Ovary (tissue), 9 donors: Measurements from ENCODE around the gene FRMD1. TPM values are rescaled to one million over a fixed set of nuclear protein-coding genes. Genes with fewer than 3 reads are reported as not detected.

ENCODE experiments used
- DNase-seq, 5 donors: peaks; one replicate each; pipeline ENCODE4 v3.0.0-alpha.2; 2019 to 2020
- H3K27ac ChIP-seq, 2 donors: fragments of 200-600 bp; one replicate each; pipeline versions ENCODE4 v1.5.1 to v1.8.0; 2019 to 2022
- H3K27me3 ChIP-seq: fragments of 200-600 bp; one replicate; pipeline ENCODE4 v1.8.0; 2022
- H3K36me3 ChIP-seq: fragments of 200-600 bp; sonication (generic); one replicate; pipeline ENCODE4 v1.5.1; 2019
- H3K4me1 ChIP-seq: one replicate; pipeline ENCODE4 v1.8.1; 2013; ENCODE audit warnings: mild to moderate bottlenecking, moderate library complexity; ENCODE audit not compliant: insufficient read depth
- H3K4me3 ChIP-seq: fragments of 200-600 bp; sonication (generic); one replicate; pipeline ENCODE4 v1.5.1; 2017
- H3K9me3 ChIP-seq, 2 donors: fragments of 200-600 bp in 1 of 2; sonication (generic) in 1 of 2; one replicate each; pipeline versions ENCODE4 v1.5.1 to v1.8.1; 2013 to 2019; ENCODE audit warnings: mild to moderate bottlenecking in 1 of 2, moderate library complexity in 1 of 2
- EP300 ChIP-seq: sonication (generic); formaldehyde crosslinking; IDR thresholded peaks from one replicate; pipeline ENCODE4 v1.6.1; 2017; ENCODE audit warnings: antibody characterized with exemption
- POLR2A ChIP-seq: fragments of 450-650 bp; IDR thresholded peaks from one replicate; pipeline ENCODE4 v1.6.1; 2017; ENCODE audit warnings: antibody characterized with exemption, mild to moderate bottlenecking, moderate library complexity
- WGBS, 3 donors: extraction: QIAGEN DNeasy Blood & Tissue Kit in 1 of 3; methylation state at CpG; one replicate each; pipeline versions ENCODE4 v1.1.5 to v1.1.7; 2013 to 2017; 5-methylcytosine and 5-hydroxymethylcytosine counted together
- intact Hi-C, 4 donors: fragments of 100-400 bp; cut with DNase I; formaldehyde crosslinking; loops; one replicate each; pipeline versions ENCODE4 v1.11.0 to v1.15.1; 2022 to 2023
- polyA plus RNA-seq, 2 donors: library from polyadenylated mRNA; stranded (reverse); fragments of 200-250 nt in 1 of 2; fragments of 350-450 nt in 1 of 2; fragmentation: Illumina TruSeq in 1 of 2; extraction: RNeasy Lipid Tissue Mini Kit (QIAGEN cat#74804) in 1 of 2; gene quantifications; one replicate each; pipeline ENCODE4 v1.2.3, GENCODE V29; 2013 to 2014
- total RNA-seq, 7 donors: library from RNA; depleted of rRNA in 2 of 7; stranded (reverse); fragments of >200 nt in 2 of 7; fragmentation: NEBNext Ultra II Directional in 3 of 7; extraction: Animal tissue kit (Norgen Biotek cat#: 25700) in 3 of 7; gene quantifications; one replicate each; pipeline versions ENCODE4 v1.1.0 to v1.2.4, GENCODE V29; 2016 to 2023
- TF ChIP-seq, protein P1 (sequence below), 3 donors: fragments of 450-650 bp in 2 of 3; fragments of 200-600 bp in 1 of 3; IDR thresholded peaks; one replicate each; pipeline versions ENCODE4 v1.5.1 to v1.8.0; 2016 to 2022; ENCODE audit warnings: antibody characterized with exemption in 3 of 3, mild to moderate bottlenecking in 1 of 3
- donor health status: DM: no; HTN: no; CAD: no; lungs with moderate emphysema.
- donor health status: DM: no; HTN: no; CAD: no.
- donor health status: Bipolar disorder and iron deficiency.
- donor health status: DM: yes; HTN: yes; CAD: no.
- donor health status: DM: no; HTN: no; CAD: no.
- donor health status: DM: yes; HTN: yes; CAD: no.

FRMD1 gene
- total and polyA plus RNA-seq, 9 donors = 0.10 to 0.48 (median 0.31) TPM; not detected in 2

DNA sequence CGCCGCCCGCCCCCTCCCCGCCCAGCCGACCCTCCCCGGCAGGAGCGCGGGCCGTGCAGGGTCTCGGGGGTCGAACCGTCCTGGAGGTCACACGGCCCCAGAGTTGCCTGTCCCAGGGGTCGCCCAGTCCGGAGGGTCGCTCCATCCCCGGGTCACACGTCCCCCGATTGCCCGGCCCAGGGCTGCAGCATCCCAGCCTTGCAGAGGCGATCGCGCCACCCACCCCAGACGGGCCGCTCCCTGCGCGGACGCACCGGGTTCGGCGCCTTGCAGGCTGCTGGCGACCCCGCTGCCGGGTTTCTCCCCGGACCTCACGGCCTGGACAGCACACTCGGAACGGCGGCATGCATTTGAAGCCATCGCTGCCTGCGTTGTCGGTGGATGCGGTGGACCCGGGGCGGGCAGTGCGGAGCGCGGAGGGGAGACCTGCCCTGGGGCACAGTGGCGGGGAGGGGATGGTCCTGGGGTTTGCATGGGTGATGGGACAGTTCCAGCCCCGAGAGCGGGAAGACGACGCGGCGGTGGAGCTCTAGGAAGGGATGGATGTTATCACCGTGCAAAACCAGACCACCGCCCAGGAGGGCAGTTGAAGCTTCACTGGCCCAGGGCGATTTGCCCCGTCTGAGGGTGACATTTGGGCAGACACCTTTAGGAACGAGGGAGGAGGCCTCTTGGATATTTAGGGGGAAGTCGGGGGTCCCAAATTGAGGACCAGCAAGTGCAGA is 22.7 kb upstream of the FRMD1 start:
- no peaks in the 10 kb centered on the region for H3K27me3 ChIP-seq
- intact Hi-C loops = no loop called here
- no peaks in the 10 kb centered on the region for H3K4me1 ChIP-seq
- H3K4me3 ChIP-seq = no peak overlapping the region
- no peaks in the 10 kb centered on the region for H3K36me3 ChIP-seq
- WGBS, 3 donors = 28 to 56% (median 31%) methylated on average over 45 to 61 of the region's 61 CpGs
- peak in 1 of 5 donors; percentile 26 for DNase-seq
- H3K9me3 ChIP-seq = no peaks in the 10 kb centered on the region
- no peak overlapping the region for H3K27ac ChIP-seq
- no peak for TF ChIP-seq POLR2A

DNA sequence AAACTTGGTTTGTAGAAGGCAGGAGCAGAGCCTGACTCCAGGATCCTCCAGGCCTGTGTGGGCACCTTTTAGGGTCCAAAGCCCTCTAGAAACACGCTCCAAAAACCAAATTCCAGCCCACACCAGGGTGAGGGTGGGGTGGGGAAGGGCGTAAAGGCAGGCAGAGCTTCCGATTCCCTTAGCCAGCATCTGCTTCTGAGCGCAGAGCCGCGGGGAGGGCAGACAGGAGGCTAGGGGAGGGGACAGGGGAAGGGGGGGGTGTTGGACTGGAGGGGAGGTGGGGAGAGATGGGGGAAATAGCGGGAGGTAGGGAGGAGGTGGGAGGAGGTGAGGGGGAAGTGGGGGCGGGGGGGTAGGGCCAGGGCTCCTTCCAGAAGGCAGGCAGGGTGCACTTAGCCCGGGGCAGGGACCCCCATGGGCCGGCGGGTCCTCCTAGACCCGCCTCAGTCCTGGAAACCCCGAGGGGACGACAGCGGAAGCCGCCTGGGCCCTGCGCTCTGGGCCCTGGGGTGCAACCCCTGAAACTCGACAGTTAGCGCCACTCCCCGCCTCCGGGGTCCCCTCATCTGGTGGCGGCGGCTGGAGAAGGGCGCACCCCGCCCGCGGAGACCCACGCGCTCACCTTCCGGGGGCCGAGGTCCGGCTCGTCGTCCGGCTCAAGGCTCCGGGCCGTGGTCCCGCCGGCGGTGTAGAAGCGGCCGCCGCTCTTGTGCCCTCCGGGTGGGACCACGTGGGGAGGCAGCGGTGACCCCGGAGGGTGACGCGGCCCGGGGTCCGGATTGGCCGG is 22.0 kb upstream of the FRMD1 start:
- TF ChIP-seq, protein P1, sequence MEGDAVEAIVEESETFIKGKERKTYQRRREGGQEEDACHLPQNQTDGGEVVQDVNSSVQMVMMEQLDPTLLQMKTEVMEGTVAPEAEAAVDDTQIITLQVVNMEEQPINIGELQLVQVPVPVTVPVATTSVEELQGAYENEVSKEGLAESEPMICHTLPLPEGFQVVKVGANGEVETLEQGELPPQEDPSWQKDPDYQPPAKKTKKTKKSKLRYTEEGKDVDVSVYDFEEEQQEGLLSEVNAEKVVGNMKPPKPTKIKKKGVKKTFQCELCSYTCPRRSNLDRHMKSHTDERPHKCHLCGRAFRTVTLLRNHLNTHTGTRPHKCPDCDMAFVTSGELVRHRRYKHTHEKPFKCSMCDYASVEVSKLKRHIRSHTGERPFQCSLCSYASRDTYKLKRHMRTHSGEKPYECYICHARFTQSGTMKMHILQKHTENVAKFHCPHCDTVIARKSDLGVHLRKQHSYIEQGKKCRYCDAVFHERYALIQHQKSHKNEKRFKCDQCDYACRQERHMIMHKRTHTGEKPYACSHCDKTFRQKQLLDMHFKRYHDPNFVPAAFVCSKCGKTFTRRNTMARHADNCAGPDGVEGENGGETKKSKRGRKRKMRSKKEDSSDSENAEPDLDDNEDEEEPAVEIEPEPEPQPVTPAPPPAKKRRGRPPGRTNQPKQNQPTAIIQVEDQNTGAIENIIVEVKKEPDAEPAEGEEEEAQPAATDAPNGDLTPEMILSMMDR (IDR thresholded peaks at IDR 0.05) = no peak
- TF ChIP-seq EP300 = no peak
- no peak for TF ChIP-seq POLR2A
- peak in 1 of 5 donors; percentile 24 for DNase-seq
- H3K4me1 ChIP-seq = no peaks in the 10 kb centered on the region
- H3K9me3 ChIP-seq = no peaks in the 10 kb centered on the region
- 12 to 22% (median 14%) methylated on average over 39 to 52 of the region's 52 CpGs for WGBS, 3 donors
- no peaks in the 10 kb centered on the region for H3K27me3 ChIP-seq
- no peak overlapping the region for H3K4me3 ChIP-seq
- H3K27ac ChIP-seq = no peak overlapping the region
- intact Hi-C loops = no loop called here
- no peaks in the 10 kb centered on the region for H3K36me3 ChIP-seq

DNA sequence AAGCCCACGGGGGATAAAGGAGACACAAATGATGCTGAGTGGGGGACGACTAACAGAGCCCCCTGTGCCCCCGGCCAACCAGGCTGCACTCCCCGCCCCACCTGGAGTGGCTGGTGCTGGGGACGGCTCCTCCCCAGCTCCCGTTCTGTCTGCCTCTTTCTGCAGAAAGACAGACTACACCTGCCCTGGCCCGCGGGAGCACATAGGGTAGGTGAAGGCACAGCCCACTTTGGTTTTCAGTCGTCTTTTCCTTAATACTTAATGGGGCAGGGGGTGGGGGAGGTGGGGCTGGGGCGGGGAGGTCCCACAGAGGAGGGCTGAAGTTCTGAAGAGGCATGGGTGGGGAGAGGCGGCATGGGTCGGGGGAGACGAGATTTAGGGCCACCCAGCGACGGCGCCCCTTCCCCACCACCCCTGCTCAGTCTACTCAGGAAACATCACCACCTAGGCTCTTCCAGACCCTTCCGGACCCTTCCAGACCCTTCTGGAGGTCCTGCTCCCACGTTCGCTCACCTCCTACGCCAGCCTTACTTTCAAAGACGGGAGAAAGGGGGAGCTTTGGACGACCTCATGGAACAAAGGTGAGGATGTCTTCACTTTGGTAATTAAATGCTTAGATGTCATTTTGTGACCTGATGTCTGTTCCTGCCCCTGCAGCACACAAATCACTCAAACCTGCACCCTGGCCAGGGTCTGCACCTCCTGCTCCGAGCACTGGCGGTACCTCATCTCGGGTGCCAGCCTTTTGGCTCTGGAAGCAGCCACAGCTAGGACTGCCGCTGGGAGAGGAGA is 21.2 kb upstream of the FRMD1 start:
- H3K27ac ChIP-seq = no peak overlapping the region
- TF ChIP-seq POLR2A = no peak
- TF ChIP-seq, protein P1 (IDR thresholded peaks at IDR 0.05) = no peak
- H3K9me3 ChIP-seq = no peaks in the 10 kb centered on the region
- intact Hi-C loops = no loop called here
- H3K36me3 ChIP-seq = no peaks in the 10 kb centered on the region
- 89 to 91% (median 91%) methylated on average over 26 of the region's 26 CpGs for WGBS, 3 donors
- H3K4me1 ChIP-seq = no peaks in the 10 kb centered on the region
- H3K4me3 ChIP-seq = no peak overlapping the region
- H3K27me3 ChIP-seq = no peaks in the 10 kb centered on the region
- peak in 1 of 5 donors; percentile 17 for DNase-seq

DNA sequence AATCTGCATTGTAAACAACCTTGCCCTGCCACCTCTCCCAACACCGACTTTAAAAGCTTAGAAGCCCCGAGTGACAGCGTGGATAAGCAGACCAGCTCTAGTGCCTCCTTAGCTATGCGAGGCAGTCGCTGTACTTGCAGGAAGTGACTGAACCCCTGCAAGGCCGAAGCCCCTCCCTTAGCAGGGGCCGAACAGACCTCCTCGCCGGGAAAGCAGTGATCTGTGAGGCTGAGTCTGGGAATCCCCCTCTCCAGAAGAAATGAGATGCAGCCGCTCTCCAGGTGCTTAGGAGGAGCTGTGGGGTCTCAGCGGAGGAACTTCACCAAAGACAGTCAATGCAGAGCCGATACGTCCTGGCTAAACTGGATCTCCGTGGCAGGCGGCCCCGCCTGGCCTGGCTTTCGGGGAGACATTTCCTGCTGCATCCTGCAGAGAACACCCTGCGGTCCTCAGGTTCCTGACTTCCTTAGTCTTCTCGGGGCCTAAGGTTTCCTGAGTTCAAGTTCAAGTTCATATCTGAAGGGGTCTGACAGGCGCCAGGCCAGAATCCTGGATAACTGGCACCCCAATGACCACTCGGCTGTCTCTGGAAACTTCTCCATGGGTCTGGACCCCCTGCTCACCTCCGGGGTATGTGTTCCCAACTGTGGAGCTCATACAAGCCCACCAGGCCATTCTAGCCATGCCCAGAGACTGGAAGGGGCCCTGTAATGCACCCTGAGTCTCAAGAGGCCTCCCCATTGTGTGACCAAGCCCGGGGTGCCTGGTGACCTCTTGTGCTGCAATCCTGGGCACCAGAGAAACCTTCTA is 20.4 kb upstream of the FRMD1 start:
- intact Hi-C loops = no loop called here
- peak in 2 of 5 donors; percentile 4 to 5 for DNase-seq

More for the DNA sequence above, 20.4 kb upstream of the FRMD1 start:
- Histone ChIP-seq H3K36me3 (no peaks in the 10 kb centered on the region), H3K27me3 (no peaks in the 10 kb centered on the region), H3K4me3 (no peak overlapping the region), H3K4me1 (no peaks in the 10 kb centered on the region), H3K9me3 (no peaks in the 10 kb centered on the region), H3K27ac (no peak overlapping the region)
- WGBS, 3 donors = 81 to 87% (median 83%) methylated on average over 23 of the region's 23 CpGs
- TF ChIP-seq EP300 = no peak
- no peak for TF ChIP-seq POLR2A
- TF ChIP-seq, protein P1 (IDR thresholded peaks at IDR 0.05) = no peak
